ACC112 (cell line): ENCODE data around the gene ZMAT3.

Experiments used
- H2AFZ ChIP-seq: fragments of 200-600 bp; sonication (generic); one replicate; pipeline ENCODE4 v1.6.0; 2017; ENCODE audit warnings: antibody characterized with exemption, low read length; ENCODE audit not compliant: unreplicated experiment
- H3K27ac ChIP-seq: fragments of 200-600 bp; sonication (generic); 2 replicates; pipeline ENCODE4 v1.5.1; 2014; ENCODE audit warnings: low read depth, mild to moderate bottlenecking, antibody characterized with exemption, low read length, moderate library complexity
- H3K27me3 ChIP-seq: fragments of 200-600 bp; sonication (generic); 2 replicates; pipeline ENCODE4 v1.6.1; 2014; ENCODE audit warnings: mild to moderate bottlenecking, antibody characterized with exemption, low read length, moderate library complexity, mixed read lengths; ENCODE audit not compliant: insufficient read depth
- H3K36me3 ChIP-seq: fragments of 200-600 bp; sonication (generic); 2 replicates; pipeline ENCODE4 v1.6.1; 2016; ENCODE audit warnings: mild to moderate bottlenecking, antibody characterized with exemption, low read length, moderate library complexity, mixed read lengths; ENCODE audit not compliant: insufficient read depth
- H3K4me1 ChIP-seq: fragments of 200-600 bp; sonication (generic); one replicate; pipeline ENCODE4 v1.6.1; 2016; ENCODE audit warnings: low read length, mixed read lengths; ENCODE audit not compliant: insufficient read depth, unreplicated experiment, control insufficient read depth
- H3K4me3 ChIP-seq: fragments of 200-600 bp; sonication (generic); 2 replicates; pipeline ENCODE4 v1.5.1; 2014; ENCODE audit warnings: mild to moderate bottlenecking, low read depth, low read length
- H3K79me2 ChIP-seq: fragments of 200-600 bp; sonication (generic); one replicate; pipeline ENCODE4 v1.6.0; 2016; ENCODE audit warnings: low read length; ENCODE audit not compliant: control insufficient read depth, unreplicated experiment, insufficient read depth

ZMAT3 gene

GRCh38 chr3:179021119-179021903, 50.3 kb downstream of the ZMAT3 start:
- H2AFZ ChIP-seq: no peak overlapping the region
- H3K79me2 ChIP-seq: no peaks in the 10 kb centered on the region
- no peak overlapping the region for H3K27ac ChIP-seq
- H3K27me3 ChIP-seq: no peaks in the 10 kb centered on the region
- H3K36me3 ChIP-seq: peaks cover 9% of the 10 kb centered on the region
- peaks cover 20% of the 10 kb centered on the region for H3K4me1 ChIP-seq
- H3K4me3 ChIP-seq: peak overlapping the region; percentile 51

GRCh38 chr3:179020112-179020511, 51.5 kb downstream of the ZMAT3 start:
- Histone ChIP-seq H3K4me3 (no peak overlapping the region), H3K27me3 (no peaks in the 10 kb centered on the region), H2AFZ (no peak overlapping the region), H3K79me2 (no peaks in the 10 kb centered on the region), H3K36me3 (peaks cover 6% of the 10 kb centered on the region; the same call in 1 of the 2 replicates), H3K27ac (no peak overlapping the region), H3K4me1 (peaks cover 20% of the 10 kb centered on the region)

DNA sequence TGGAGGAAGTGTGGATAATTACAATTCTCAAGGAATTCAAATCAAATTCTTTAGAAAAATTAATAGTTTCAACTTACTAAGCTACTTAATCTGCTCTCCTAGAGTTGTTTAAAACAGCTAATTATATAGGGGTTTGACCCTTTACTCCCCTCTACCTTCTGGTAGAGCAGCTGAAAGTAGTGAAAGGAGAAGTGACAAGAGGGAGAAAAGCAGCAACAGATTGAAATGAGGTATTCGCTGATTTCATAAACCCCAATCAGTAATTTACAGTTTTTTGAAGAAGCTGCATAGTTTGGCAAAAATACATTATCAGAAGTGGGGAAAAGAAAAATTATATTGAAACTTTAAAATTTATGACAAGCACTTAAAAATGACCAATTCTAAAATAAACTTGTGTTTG, 52.8 kb downstream of the ZMAT3 start:
- Histone ChIP-seq H2AFZ (no peak overlapping the region), H3K79me2 (no peaks in the 10 kb centered on the region), H3K36me3 (no peaks in the 10 kb centered on the region; the same call in 1 of the 2 replicates), H3K27ac (no peak overlapping the region), H3K4me1 (peaks cover 20% of the 10 kb centered on the region), H3K27me3 (no peaks in the 10 kb centered on the region), H3K4me3 (no peak overlapping the region)

DNA sequence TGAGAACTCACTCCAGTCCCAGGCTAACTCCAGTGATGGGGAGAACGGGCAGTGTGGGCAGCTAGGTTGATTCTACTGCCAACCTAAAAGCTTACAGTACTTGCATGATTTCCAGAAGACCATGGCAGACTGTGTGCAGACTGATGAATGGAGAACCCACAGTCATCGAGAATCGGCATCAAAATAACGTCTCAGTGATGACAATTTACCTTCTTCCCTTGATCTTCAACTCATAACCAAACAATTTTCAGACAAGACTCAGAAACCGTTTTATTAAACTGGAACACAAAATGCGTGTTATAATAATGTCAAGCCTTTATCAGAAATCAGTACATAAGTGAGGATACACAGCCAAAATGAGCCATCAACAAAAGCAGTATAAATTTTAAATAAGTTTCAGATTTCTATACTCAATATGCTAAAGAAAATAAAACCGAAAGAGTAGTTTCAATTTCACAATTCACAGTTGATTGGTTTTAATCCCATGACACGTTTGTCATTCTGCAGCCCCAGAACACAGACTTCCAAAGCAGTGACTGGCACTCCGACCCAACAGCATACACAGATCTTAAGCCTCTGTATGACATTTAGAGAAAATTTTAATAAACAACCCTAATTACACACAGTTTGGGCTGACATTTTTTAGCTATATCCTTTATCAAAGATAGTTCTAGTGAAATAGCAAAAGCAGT, 54.5 kb downstream of the ZMAT3 start:
- Histone ChIP-seq H3K27me3 (no peaks in the 10 kb centered on the region), H3K36me3 (no peaks in the 10 kb centered on the region; the same call in 1 of the 2 replicates), H3K79me2 (no peaks in the 10 kb centered on the region), H2AFZ (no peak overlapping the region), H3K4me1 (peaks cover 20% of the 10 kb centered on the region), H3K4me3 (peak overlapping the region; percentile 22; the same call in 1 of the 2 replicates), H3K27ac (no peak overlapping the region)

GRCh38 chr3:179015551-179016020, 56.0 kb downstream of the ZMAT3 start:
- H3K79me2 ChIP-seq: no peaks in the 10 kb centered on the region
- H3K27ac ChIP-seq: no peak overlapping the region
- H3K4me3 ChIP-seq: no peak overlapping the region
- H3K36me3 ChIP-seq: no peaks in the 10 kb centered on the region
- H3K4me1 ChIP-seq: peaks cover 6% of the 10 kb centered on the region
- no peaks in the 10 kb centered on the region for H3K27me3 ChIP-seq
- H2AFZ ChIP-seq: no peak overlapping the region

GRCh38 chr3:179005706-179006105, 65.9 kb downstream of the ZMAT3 start:
- Histone ChIP-seq H3K36me3 (no peaks in the 10 kb centered on the region), H3K4me1 (no peaks in the 10 kb centered on the region), H3K27me3 (no peaks in the 10 kb centered on the region), H3K4me3 (no peak overlapping the region), H3K27ac (no peak overlapping the region), H3K79me2 (no peaks in the 10 kb centered on the region), H2AFZ (no peak overlapping the region)

DNA sequence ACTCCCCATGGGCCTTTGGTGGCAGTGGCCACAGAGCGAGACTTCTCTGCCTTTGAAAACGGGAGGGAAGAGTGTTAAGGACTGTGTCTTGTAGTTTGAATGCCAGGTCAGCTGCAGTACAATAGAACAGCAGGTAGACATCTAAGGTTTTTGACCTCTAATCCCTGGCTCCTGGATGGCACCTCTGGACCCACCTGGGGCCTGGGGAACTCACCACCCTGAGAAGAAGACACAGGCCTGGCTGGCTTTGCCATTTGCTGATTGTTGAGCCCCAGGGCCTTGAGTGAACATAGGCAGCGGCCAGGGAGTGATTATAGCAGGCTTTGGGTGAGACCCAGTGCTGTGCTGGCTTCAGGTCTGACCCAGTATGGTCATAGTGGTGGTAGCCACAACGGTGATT, 66.4 kb downstream of the ZMAT3 start:
- Histone ChIP-seq H3K4me1 (no peaks in the 10 kb centered on the region), H3K79me2 (no peaks in the 10 kb centered on the region), H3K27me3 (no peaks in the 10 kb centered on the region), H3K27ac (no peak overlapping the region), H3K4me3 (no peak overlapping the region), H3K36me3 (no peaks in the 10 kb centered on the region), H2AFZ (no peak overlapping the region)

- H3K36me3 ChIP-seq: no peaks in the 10 kb centered on the region
- no peak overlapping the region for H3K4me3 ChIP-seq
- H3K4me1 ChIP-seq: no peaks in the 10 kb centered on the region
- no peaks in the 10 kb centered on the region for H3K27me3 ChIP-seq
- no peak overlapping the region for H3K27ac ChIP-seq
- H3K79me2 ChIP-seq: no peaks in the 10 kb centered on the region
- H2AFZ ChIP-seq: no peak overlapping the region
Measured at GRCh38 chr3:179000659-179001058, 71.0 kb downstream of the ZMAT3 start.

DNA sequence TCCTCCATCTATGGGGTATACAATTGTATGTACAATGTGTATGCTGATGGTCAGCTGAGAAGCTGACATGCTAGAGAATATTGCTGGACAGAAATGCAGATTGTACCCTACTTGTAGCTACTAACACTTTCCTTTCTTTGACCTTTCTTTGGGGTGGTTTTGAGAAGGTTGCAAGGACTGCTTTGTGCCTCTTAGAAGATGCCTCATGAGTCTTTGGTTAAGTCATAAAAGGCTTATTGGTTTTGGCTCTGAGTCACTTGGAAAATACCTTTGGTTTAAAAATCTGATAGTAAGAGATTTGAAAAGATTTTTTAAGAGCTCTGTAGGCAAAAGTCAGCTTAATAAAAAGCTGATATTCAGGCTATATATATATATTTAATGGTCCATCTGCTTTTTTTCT, 71.5 kb downstream of the ZMAT3 start:
- no peaks in the 10 kb centered on the region for H3K79me2 ChIP-seq
- H3K27me3 ChIP-seq: no peaks in the 10 kb centered on the region
- no peaks in the 10 kb centered on the region for H3K4me1 ChIP-seq
- no peak overlapping the region for H3K27ac ChIP-seq
- no peak overlapping the region for H2AFZ ChIP-seq
- no peaks in the 10 kb centered on the region for H3K36me3 ChIP-seq
- no peak overlapping the region for H3K4me3 ChIP-seq

DNA sequence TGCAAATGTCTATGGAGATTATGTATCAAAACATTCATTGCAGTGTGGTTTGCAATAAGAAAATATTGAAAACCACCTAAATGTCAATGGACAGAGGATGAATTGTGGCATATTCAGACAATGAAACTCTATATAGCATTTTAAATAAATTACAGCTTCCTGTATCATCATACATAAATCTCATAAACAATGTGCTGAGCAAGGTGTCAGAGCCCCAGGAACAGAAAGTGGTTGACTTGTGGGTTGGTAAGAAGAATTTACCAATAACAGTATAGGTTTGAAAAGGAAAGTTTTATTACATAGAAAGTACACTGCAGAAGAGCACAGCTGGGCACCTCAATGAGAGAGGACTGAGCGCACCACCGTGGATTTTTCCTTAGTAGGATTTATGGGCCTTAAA, 75.2 kb downstream of the ZMAT3 start:
- Histone ChIP-seq H2AFZ (no peak overlapping the region), H3K79me2 (no peaks in the 10 kb centered on the region), H3K27me3 (no peaks in the 10 kb centered on the region), H3K36me3 (no peaks in the 10 kb centered on the region), H3K4me3 (no peak overlapping the region), H3K4me1 (no peaks in the 10 kb centered on the region), H3K27ac (no peak overlapping the region)

- Histone ChIP-seq H3K27me3 (no peaks in the 10 kb centered on the region), H3K4me1 (no peaks in the 10 kb centered on the region), H3K79me2 (no peaks in the 10 kb centered on the region), H3K27ac (no peak overlapping the region), H3K36me3 (no peaks in the 10 kb centered on the region), H2AFZ (no peak overlapping the region), H3K4me3 (no peak overlapping the region)
Measured at GRCh38 chr3:178990293-178990692, 81.3 kb downstream of the ZMAT3 start.
